ENCODE measurements around the gene ZEB2.

Gene ZEB2

GRCh38 chr2:144481109-144481508, 38.8 kb downstream of the ZEB2 start:
- no peaks in the 10 kb centered on the region for H3K27me3 ChIP-seq (ENCODE audit: control insufficient read depth, insufficient read depth, low read length)
- H3K4me1 ChIP-seq (ENCODE audit: control insufficient read depth, insufficient read depth, low read length): no peaks in the 10 kb centered on the region
- H3K4me3 ChIP-seq (ENCODE audit: low read length): no peak overlapping the region
- H3K36me3 ChIP-seq (ENCODE audit: control insufficient read depth, insufficient read depth, low read length): no peaks in the 10 kb centered on the region
- H3K9ac ChIP-seq (ENCODE audit: low read length): no peak overlapping the region
- H3K9me3 ChIP-seq (ENCODE audit: control insufficient read depth, low read length): no peaks in the 10 kb centered on the region

GRCh38 chr2:144480285-144480684, 39.6 kb downstream of the ZEB2 start:
- no peaks in the 10 kb centered on the region for H3K36me3 ChIP-seq (ENCODE audit: control insufficient read depth, insufficient read depth, low read length)
- H3K9me3 ChIP-seq (ENCODE audit: control insufficient read depth, low read length): no peaks in the 10 kb centered on the region
- H3K9ac ChIP-seq (ENCODE audit: low read length): no peak overlapping the region
- H3K4me1 ChIP-seq (ENCODE audit: control insufficient read depth, insufficient read depth, low read length): no peaks in the 10 kb centered on the region
- no peak overlapping the region for H3K4me3 ChIP-seq (ENCODE audit: low read length)
- no peaks in the 10 kb centered on the region for H3K27me3 ChIP-seq (ENCODE audit: control insufficient read depth, insufficient read depth, low read length)

- H3K36me3 ChIP-seq (ENCODE audit: control insufficient read depth, insufficient read depth, low read length): no peaks in the 10 kb centered on the region
- H3K4me3 ChIP-seq (ENCODE audit: low read length): no peak overlapping the region
- H3K9ac ChIP-seq (ENCODE audit: low read length): no peak overlapping the region
- H3K27me3 ChIP-seq (ENCODE audit: control insufficient read depth, insufficient read depth, low read length): no peaks in the 10 kb centered on the region
- no peaks in the 10 kb centered on the region for H3K4me1 ChIP-seq (ENCODE audit: control insufficient read depth, insufficient read depth, low read length)
- no peaks in the 10 kb centered on the region for H3K9me3 ChIP-seq (ENCODE audit: control insufficient read depth, low read length)
Observed at GRCh38 chr2:144479659-144480058, 40.3 kb downstream of the ZEB2 start.

- Histone ChIP-seq H3K36me3 (ENCODE audit: control insufficient read depth, insufficient read depth, low read length) (no peaks in the 10 kb centered on the region), H3K9me3 (ENCODE audit: control insufficient read depth, low read length) (no peaks in the 10 kb centered on the region), H3K4me1 (ENCODE audit: control insufficient read depth, insufficient read depth, low read length) (no peaks in the 10 kb centered on the region), H3K27me3 (ENCODE audit: control insufficient read depth, insufficient read depth, low read length) (no peaks in the 10 kb centered on the region), H3K9ac (ENCODE audit: low read length) (no peak overlapping the region), H3K4me3 (ENCODE audit: low read length) (no peak overlapping the region)
Observed at GRCh38 chr2:144479138-144479537, 40.8 kb downstream of the ZEB2 start.

- H3K9me3 ChIP-seq (ENCODE audit: control insufficient read depth, low read length): no peaks in the 10 kb centered on the region
- H3K4me1 ChIP-seq (ENCODE audit: control insufficient read depth, insufficient read depth, low read length): no peaks in the 10 kb centered on the region
- H3K4me3 ChIP-seq (ENCODE audit: low read length): no peak overlapping the region
- no peaks in the 10 kb centered on the region for H3K36me3 ChIP-seq (ENCODE audit: control insufficient read depth, insufficient read depth, low read length)
- H3K27me3 ChIP-seq (ENCODE audit: control insufficient read depth, insufficient read depth, low read length): no peaks in the 10 kb centered on the region
- no peak overlapping the region for H3K9ac ChIP-seq (ENCODE audit: low read length)
Observed at GRCh38 chr2:144477957-144478311, 42.0 kb downstream of the ZEB2 start.

- H3K4me3 ChIP-seq (ENCODE audit: low read length): no peak overlapping the region
Observed at GRCh38 chr2:144477281-144477956, 42.5 kb downstream of the ZEB2 start.

GRCh38 chr2:144476682-144477081, 43.2 kb downstream of the ZEB2 start:
- H3K36me3 ChIP-seq (ENCODE audit: control insufficient read depth, insufficient read depth, low read length): no peaks in the 10 kb centered on the region
- H3K9ac ChIP-seq (ENCODE audit: low read length): no peak overlapping the region
- H3K27me3 ChIP-seq (ENCODE audit: control insufficient read depth, insufficient read depth, low read length): no peaks in the 10 kb centered on the region
- H3K9me3 ChIP-seq (ENCODE audit: control insufficient read depth, low read length): no peaks in the 10 kb centered on the region
- no peaks in the 10 kb centered on the region for H3K4me1 ChIP-seq (ENCODE audit: control insufficient read depth, insufficient read depth, low read length)
- H3K4me3 ChIP-seq (ENCODE audit: low read length): no peak overlapping the region

More at GRCh38 chr2:144477281-144477956, 42.5 kb downstream of the ZEB2 start:
- Histone ChIP-seq H3K4me1 (ENCODE audit: control insufficient read depth, insufficient read depth, low read length) (no peaks in the 10 kb centered on the region), H3K27me3 (ENCODE audit: control insufficient read depth, insufficient read depth, low read length) (no peaks in the 10 kb centered on the region), H3K9me3 (ENCODE audit: control insufficient read depth, low read length) (no peaks in the 10 kb centered on the region), H3K9ac (ENCODE audit: low read length) (no peak overlapping the region), H3K36me3 (ENCODE audit: control insufficient read depth, insufficient read depth, low read length) (no peaks in the 10 kb centered on the region)

GRCh38 chr2:144475569-144476275, 44.2 kb downstream of the ZEB2 start:
- no peak overlapping the region for H3K9ac ChIP-seq (ENCODE audit: low read length)
- H3K4me3 ChIP-seq (ENCODE audit: low read length): no peak overlapping the region
- no peaks in the 10 kb centered on the region for H3K9me3 ChIP-seq (ENCODE audit: control insufficient read depth, low read length)
- H3K36me3 ChIP-seq (ENCODE audit: control insufficient read depth, insufficient read depth, low read length): no peaks in the 10 kb centered on the region
- no peaks in the 10 kb centered on the region for H3K4me1 ChIP-seq (ENCODE audit: control insufficient read depth, insufficient read depth, low read length)
- H3K27me3 ChIP-seq (ENCODE audit: control insufficient read depth, insufficient read depth, low read length): no peaks in the 10 kb centered on the region

- Histone ChIP-seq H3K9ac (ENCODE audit: low read length) (no peak overlapping the region), H3K27me3 (ENCODE audit: control insufficient read depth, insufficient read depth, low read length) (no peaks in the 10 kb centered on the region), H3K9me3 (ENCODE audit: control insufficient read depth, low read length) (no peaks in the 10 kb centered on the region), H3K36me3 (ENCODE audit: control insufficient read depth, insufficient read depth, low read length) (no peaks in the 10 kb centered on the region), H3K4me1 (ENCODE audit: control insufficient read depth, insufficient read depth, low read length) (no peaks in the 10 kb centered on the region), H3K4me3 (ENCODE audit: low read length) (no peak overlapping the region)
Observed at GRCh38 chr2:144475044-144475443, 44.9 kb downstream of the ZEB2 start.

GRCh38 chr2:144474017-144474416, 45.9 kb downstream of the ZEB2 start:
- Histone ChIP-seq H3K36me3 (ENCODE audit: control insufficient read depth, insufficient read depth, low read length) (no peaks in the 10 kb centered on the region), H3K4me3 (ENCODE audit: low read length) (no peak overlapping the region), H3K9me3 (ENCODE audit: control insufficient read depth, low read length) (no peaks in the 10 kb centered on the region), H3K9ac (ENCODE audit: low read length) (no peak overlapping the region), H3K4me1 (ENCODE audit: control insufficient read depth, insufficient read depth, low read length) (no peaks in the 10 kb centered on the region), H3K27me3 (ENCODE audit: control insufficient read depth, insufficient read depth, low read length) (no peaks in the 10 kb centered on the region)

- Histone ChIP-seq H3K4me3 (ENCODE audit: low read length) (no peak overlapping the region), H3K36me3 (ENCODE audit: control insufficient read depth, insufficient read depth, low read length) (no peaks in the 10 kb centered on the region), H3K9ac (ENCODE audit: low read length) (no peak overlapping the region), H3K27me3 (ENCODE audit: control insufficient read depth, insufficient read depth, low read length) (no peaks in the 10 kb centered on the region), H3K9me3 (ENCODE audit: control insufficient read depth, low read length) (no peaks in the 10 kb centered on the region), H3K4me1 (ENCODE audit: control insufficient read depth, insufficient read depth, low read length) (no peaks in the 10 kb centered on the region)
Observed at GRCh38 chr2:144472911-144473310, 47.0 kb downstream of the ZEB2 start.

- no peaks in the 10 kb centered on the region for H3K27me3 ChIP-seq (ENCODE audit: control insufficient read depth, insufficient read depth, low read length)
- H3K4me3 ChIP-seq (ENCODE audit: low read length): no peak overlapping the region
- no peaks in the 10 kb centered on the region for H3K36me3 ChIP-seq (ENCODE audit: control insufficient read depth, insufficient read depth, low read length)
Observed at GRCh38 chr2:144472046-144472412, 47.9 kb downstream of the ZEB2 start.

More at GRCh38 chr2:144472046-144472412, 47.9 kb downstream of the ZEB2 start:
- Histone ChIP-seq H3K4me1 (ENCODE audit: control insufficient read depth, insufficient read depth, low read length) (no peaks in the 10 kb centered on the region), H3K9me3 (ENCODE audit: control insufficient read depth, low read length) (no peaks in the 10 kb centered on the region), H3K9ac (ENCODE audit: low read length) (no peak overlapping the region)

Data from mucosa of stomach (tissue), 1 donor.